ENCODE results near the gene RPL27.

DNA sequence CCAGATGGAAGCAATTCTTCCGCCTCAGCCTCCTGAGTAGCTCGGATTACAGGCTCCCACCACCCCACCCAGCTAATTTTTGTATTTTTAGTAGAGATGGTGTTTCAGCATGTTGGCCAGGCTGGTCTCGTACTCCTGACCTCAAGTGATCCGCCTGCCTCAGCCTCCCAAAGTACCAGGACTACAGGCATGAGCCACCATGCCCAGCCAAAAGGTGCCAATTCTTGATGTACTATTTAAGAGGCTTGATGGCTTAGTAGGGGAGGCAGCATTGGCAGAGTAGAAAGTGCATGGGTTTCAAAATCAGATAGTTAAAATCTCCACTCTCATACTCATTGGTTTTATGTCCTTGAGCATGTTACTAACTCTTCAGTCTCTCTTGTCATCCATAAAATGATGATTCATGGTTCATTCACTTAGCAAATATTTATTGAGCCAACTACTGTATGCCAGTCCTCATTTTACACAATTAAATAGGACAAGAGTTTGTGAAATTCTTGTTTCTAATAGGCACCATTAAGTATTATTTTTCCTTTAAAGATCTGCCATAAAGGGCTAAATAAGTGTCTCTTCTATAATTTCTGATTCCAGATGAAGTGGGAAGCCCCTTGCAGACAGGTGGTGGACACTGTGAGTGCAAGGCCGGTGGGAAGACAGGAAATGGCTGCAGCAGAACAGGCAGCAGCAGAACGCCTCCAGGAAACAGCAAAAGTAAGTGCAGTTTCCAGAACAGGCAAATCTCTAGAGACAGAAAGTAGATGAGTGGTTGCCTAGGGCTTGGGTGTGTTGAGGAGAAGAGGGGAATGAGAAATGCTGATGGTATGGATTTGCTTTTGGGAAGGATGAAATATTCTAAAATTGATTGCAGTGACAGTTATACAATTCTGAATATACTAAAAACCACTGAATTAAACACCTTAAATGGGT lies 8.2 kb upstream of the RPL27 start:
- TF ChIP-seq ATF2 (IDR thresholded peaks at IDR 0.05; ENCODE audit: low read length) (no peak), KDM4A (IDR thresholded peaks at IDR 0.05; ENCODE audit: low read depth, low read length, severe bottlenecking) (no peak), POLR2A (IDR thresholded peaks at IDR 0.05; ENCODE audit: control extremely low read depth in 1 of 2, low read depth in 2 of 2, low read length in 2 of 2) (no peak), JUN (IDR thresholded peaks at IDR 0.05; ENCODE audit: low read depth, low read length) (no peak), EZH2 (IDR thresholded peaks at IDR 0.05; ENCODE audit: low read depth, low read length, severe bottlenecking) (no peak), ZNF274 (IDR thresholded peaks at IDR 0.05; ENCODE audit: borderline replicate concordance, extremely low read depth, low read length) (no peak), RFX5 (IDR thresholded peaks at IDR 0.05; ENCODE audit: borderline replicate concordance, low read depth, low read length) (no peak), TAF7 (optimal IDR thresholded peaks at IDR 0.05; ENCODE audit: borderline replicate concordance, low read depth, low read length) (no peak)
- TF ChIP-seq, protein P1, sequence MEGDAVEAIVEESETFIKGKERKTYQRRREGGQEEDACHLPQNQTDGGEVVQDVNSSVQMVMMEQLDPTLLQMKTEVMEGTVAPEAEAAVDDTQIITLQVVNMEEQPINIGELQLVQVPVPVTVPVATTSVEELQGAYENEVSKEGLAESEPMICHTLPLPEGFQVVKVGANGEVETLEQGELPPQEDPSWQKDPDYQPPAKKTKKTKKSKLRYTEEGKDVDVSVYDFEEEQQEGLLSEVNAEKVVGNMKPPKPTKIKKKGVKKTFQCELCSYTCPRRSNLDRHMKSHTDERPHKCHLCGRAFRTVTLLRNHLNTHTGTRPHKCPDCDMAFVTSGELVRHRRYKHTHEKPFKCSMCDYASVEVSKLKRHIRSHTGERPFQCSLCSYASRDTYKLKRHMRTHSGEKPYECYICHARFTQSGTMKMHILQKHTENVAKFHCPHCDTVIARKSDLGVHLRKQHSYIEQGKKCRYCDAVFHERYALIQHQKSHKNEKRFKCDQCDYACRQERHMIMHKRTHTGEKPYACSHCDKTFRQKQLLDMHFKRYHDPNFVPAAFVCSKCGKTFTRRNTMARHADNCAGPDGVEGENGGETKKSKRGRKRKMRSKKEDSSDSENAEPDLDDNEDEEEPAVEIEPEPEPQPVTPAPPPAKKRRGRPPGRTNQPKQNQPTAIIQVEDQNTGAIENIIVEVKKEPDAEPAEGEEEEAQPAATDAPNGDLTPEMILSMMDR (IDR thresholded peaks at IDR 0.05; ENCODE audit: control extremely low read depth in 1 of 3, insufficient read depth in 1 of 3, low read depth in 1 of 3, low read length in 3 of 3), result no peak

Measured in H1 (cell line).